Activated CD4-positive, alpha-beta T cell treated with anti-CD3 and anti-CD28 coated beads, Interleukin-2, amount 50 U/mL, for 4 hours (primary cell): ENCODE results near the gene P3H3.
"Not testable (repeated sequence)": the region's sequence is repeated elsewhere in the genome, so short reads cannot be mapped to it uniquely, and the experiment has no call there.

Experiments used
- DNase-seq, 2 experiments: peaks; one replicate each; pipeline ENCODE4 v3.0.0-alpha.2; 2020

The P3H3 gene

DNA sequence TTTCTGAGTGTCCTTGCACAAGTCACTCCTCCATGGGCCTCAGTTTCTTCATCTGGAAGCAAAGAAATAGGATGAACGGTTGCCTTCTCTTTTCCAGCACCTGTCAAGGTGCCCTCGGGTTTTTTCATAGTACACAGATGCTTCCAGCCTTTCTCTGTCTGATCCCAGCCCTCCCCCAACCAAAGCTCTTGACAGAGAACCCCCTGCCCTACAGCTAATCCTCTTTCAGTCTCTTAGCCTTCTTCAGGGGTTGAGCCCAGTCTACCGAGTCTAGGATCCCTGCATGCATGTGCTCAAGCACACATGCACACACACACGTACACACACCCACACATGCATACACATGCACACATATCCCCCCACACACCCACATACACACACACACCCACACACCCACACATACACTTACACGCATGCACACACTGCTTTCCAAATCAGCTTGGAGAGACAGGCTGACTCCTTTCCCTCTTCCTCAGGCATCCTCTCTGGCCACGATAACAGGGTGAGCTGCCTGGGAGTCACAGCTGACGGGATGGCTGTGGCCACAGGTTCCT is 18.2 kb downstream of the P3H3 start:
- DNase-seq = no peak

DNA sequence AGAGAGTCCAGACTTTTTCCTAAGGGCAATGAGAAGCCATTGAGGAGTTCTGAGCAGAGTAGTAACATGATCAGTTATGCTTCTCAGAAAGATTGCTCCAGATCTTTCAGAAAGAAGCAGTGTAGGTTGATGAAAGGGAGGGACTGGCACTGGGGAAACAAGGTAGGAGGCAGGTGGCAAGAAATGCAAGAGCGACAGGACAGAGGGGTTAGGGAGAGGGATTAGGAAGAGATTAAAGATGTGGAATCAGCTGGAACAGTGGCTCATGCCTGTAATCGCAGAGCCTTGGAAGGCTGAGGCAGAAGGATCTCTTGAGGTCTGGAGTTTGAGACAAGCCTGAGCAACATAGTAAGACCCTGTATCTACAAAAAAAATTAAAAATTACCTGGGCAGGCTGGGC is 19.5 kb downstream of the P3H3 start:
- DNase-seq = no peak

- no peak for DNase-seq
These were observed 21.2 kb downstream of the P3H3 start for GRCh38 chr12:6849427-6849826.

DNA sequence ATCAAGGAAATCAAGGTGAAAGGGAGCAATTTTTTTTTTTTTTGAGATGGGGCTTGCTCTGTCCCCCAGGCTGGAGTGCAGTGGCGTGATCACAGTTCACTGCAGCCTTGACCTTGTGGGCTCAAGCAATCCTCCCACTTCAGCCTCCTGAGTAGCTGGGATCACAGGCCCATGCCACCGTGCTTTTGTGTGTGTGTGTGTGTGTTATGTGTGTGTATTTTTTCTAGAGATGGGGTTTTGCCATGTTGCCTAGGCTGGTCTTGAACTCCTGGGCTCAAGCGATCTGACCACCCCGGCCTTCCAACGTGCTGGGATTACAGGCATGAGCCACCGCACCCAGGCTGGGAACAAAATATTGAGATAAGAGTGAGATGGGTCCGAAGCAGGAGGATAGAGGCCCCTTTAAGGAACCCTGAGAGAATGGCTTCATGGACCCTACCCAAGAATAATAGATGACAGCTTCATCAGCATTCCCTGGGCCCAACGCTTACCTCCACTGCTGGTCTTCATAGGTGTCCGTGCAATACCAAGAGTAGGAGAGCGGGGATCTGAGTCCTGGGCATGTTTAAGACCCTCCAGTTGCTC is 21.9 kb downstream of the P3H3 start:
- no peak for DNase-seq

DNA sequence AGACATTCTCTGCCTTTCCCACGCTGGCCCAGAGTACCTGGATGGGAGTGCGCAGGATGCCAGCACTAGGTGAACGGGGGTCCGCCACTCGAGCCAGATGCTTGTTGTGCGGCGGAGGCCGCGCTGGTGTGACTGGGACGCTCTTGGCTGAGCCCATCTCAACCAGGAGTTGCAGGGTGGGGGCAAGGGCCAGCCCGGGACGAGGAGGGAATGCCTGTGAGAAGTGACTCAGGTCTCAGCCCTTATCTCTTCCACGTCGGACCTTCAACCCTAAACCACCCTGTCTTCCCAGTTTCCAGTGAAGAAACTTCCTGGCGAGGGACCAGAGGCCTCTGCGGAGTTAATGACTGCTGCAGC is 22.6 kb downstream of the P3H3 start:
- DNase-seq = no peak

GRCh38 chr12:6851153-6851920 is 23.1 kb downstream of the P3H3 start, which contains the start of gene CDCA3:
CDCA3 (minus strand) TSS chr12:6851286; CDS start chr12:6850952, 334 bp downstream.
- peak; percentile 88 to 90 for DNase-seq

DNA sequence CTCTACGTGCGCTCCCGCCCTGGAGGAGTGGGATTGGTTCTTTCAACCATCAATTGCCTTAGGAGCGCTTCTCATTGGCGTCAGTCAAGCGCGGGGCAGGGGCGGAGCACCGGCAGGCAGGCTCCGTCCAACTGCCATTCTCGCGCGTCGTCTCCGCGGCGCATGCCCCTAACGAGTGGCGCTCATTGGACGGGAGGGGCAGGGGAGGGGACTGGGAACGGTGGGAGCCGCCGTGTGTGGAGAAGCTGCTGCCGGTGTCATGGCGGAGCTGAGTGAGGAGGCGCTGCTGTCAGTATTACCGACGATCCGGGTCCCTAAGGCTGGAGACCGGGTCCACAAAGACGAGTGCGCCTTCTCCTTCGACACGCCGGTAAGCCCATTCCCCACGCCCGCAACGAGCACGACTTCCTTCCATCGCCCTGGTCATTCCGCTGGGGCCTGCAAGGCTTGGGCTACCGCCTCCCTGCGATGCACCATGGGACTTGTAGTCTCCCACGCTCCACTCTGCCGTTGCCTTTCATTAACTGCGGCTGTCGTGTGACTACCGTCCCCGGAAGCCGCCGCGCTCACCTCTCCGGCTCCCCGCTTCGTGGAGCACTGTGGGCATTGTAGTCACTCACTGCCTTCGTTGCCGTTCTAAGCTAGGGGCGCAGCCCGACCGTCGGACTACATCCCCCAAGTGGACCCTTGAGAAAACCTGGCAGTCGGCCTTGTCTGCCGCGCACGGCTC is 23.9 kb downstream of the P3H3 start, which contains the start of gene USP5:
Gene USP5 (plus strand): TSS at position 230 of the 730 bp plus-strand sequence. CDS start 30 bp downstream, at position 260.
- DNase-seq = peak; percentile 96 to 97

GRCh38 chr12:6852651-6853354 is 24.6 kb downstream of the P3H3 start:
- DNase-seq = peak; percentile 44 to 56

GRCh38 chr12:6853626-6854025 is 25.4 kb downstream of the P3H3 start:
- no peak for DNase-seq

- no peak for DNase-seq
These were observed 25.8 kb downstream of the P3H3 start for GRCh38 chr12:6854036-6854435.

DNA sequence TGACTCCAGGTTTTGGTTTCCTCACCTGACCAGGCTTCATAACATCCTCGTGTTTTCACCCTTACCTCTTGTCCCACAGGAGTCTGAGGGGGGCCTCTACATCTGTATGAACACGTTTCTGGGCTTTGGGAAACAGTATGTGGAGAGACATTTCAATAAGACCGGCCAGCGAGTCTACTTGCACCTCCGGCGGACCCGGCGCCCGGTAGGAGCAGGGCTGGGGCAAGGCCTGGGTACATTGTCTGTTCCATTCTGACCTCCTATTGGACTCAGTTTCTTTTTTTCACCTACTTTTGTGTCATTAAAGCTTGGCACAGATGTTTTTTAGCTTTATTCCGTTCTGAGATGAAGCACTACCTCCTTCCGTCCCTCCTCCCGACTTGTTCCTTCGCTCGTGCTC is 27.1 kb downstream of the P3H3 start:
- DNase-seq = no peak

GRCh38 chr12:6858799-6859198 is 30.6 kb downstream of the P3H3 start:
- DNase-seq = no peak

DNA sequence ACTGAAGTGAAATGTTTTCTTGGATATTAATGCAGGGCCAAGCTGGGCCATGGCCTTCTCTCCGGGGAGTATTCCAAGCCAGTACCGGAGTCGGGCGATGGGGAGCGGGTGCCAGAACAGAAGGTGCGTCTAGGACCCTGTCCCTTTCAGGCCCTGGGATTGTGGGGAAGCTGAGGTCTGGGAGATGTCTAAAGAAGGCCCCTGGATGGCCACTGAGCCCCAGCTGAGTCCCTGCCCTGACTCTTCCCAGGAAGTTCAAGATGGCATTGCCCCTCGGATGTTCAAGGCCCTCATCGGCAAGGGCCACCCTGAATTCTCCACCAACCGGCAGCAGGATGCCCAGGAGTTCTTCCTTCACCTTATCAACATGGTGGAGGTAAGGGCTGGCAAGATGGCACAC is 31.9 kb downstream of the P3H3 start:
- no peak for DNase-seq

GRCh38 chr12:6860942-6861341 is 32.7 kb downstream of the P3H3 start:
- DNase-seq = no peak

DNA sequence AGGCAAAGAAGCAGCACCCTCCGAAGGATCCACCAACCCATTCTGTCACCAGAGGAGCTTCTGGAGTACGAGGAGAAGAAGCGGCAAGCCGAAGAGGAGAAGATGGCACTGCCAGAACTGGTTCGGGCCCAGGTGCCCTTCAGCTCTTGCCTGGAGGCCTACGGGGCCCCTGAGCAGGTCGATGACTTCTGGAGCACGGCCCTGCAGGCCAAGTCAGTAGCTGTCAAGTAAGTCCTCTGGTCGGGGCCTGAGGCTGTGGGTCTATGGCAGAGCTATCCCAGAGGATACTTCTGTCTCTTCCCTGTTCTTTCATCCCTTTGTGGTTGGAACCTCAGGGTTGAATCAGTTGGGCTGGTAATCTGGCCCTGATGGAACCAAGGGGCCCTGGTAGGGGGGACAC is 33.2 kb downstream of the P3H3 start:
- DNase-seq = no peak

DNA sequence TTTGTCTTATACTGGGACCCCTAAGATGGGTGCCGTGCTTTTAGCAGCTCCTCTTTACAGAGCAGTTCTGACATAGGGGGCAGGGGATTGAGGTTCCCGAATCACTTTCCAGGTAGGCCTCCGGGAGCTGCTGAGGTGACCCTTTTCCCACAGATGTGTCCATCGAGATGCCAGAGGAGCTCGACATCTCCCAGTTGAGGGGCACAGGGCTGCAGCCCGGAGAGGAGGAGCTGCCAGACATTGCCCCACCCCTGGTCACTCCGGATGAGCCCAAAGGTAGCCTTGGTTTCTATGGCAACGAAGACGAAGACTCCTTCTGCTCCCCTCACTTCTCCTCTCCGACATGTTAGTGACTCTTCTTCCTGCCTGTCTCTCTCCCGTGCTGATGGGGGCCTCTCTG is 34.8 kb downstream of the P3H3 start:
- no peak for DNase-seq

DNA sequence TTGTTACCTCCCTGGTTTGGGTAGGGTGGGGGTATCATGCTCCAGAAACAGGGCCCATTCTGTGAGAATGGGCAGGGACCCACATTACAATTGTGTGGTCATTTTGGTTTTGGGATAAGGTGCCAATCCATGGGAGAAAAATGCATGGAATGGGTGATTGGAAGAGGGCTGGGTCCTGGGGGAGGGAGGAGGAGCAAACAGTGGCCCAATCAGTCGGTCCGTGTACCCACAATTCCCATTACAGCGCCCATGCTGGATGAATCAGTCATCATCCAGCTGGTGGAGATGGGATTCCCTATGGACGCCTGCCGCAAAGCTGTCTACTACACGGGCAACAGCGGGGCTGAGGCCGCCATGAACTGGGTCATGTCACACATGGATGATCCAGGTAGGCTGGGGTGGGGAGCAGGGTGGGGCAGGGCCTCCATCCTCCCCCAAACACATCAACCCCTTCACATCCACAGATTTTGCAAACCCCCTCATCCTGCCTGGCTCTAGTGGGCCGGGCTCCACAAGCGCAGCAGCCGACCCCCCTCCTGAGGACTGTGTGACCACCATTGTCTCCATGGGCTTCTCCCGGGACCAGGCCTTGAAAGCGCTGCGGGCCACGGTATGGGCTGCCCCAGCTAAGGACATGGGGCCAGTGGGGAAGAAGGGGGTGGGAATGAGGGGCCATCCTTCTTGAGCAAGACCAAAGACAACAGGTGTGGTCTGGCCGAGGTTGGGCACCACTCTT is 35.5 kb downstream of the P3H3 start:
- DNase-seq = no peak

DNA sequence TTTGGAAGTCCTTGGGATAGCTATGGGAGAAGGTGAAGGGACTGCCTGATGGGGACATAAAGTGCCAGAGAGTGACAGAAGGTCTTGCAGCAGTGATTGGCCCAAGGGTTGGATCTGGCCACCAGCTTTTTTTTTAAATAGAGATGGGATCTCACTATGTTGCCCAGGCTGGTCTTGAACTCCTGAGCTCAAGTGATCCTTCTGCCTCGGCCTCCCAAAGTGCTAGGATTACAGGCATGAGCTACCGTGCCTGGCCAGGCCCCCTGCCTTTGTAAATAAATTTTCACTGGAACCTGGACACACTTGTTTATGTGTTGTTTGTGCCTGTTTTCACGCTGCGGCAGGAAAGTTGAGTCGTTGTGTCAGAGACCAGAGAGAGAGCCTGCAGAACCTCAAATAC is 37.1 kb downstream of the P3H3 start:
- not testable (repeated sequence) for DNase-seq

DNA sequence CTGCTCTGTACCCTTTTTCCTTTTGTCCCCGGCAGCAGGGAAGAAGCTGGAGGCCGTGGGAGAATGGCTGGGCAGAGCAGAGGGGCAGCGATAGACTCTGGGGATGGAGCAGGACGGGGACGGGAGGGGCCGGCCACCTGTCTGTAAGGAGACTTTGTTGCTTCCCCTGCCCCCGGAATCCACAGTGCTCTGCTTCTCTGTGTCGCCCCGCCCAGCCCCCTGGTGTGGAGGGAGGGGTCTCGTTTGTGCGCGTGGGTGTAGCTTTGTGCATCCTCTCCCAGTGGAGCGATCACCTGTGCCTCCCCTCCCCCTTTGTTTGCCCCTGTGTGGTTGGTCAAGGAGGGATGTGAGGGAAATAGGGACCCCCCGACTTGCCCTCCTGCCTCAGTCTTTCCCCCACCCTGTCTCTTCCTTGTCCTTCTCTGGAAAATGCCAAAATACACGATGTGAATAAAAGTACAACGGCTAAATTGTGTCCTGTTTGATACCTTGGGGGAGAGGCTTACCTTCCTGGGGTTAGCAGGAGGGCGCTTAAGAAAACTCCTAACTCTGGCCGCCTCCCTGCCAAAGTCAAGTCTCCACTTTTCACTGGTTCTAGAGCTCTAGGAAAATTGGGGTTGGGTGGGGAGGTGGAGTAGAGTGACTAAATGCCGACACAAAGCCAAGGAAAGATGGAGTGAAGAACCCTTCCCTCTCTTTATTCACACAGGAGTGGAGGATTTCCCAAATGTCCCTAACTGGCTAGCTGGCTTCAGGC is 38.1 kb downstream of the P3H3 start:
- no peak for DNase-seq

- no peak for DNase-seq
These were observed 38.8 kb downstream of the P3H3 start for GRCh38 chr12:6866920-6867412.
